HepG2 (cell line): Measurements from ENCODE around the gene OR8A1. TPM values are rescaled to one million over a fixed set of nuclear protein-coding genes. Genes with fewer than 3 reads are reported as not detected.

Experiments
- ATAC-seq: fragments of 200-7000 bp; cut with Tn5 transposase; 3 replicates; pipeline ENCODE4 v1.9.1; 2020; ENCODE audit warnings: mild to moderate bottlenecking, moderate library complexity
- BruUV-seq: library from RNA; stranded (reverse); fragments of 400-500 nt; replicated peaks from 2 replicates; lab custom pipeline; 2021; lab: Mats Ljungman, UMichigan
- CTCF ChIA-PET: fragments of 300-600 bp; formaldehyde crosslinking; extraction: SDS; loops from one replicate; lab custom pipeline; 2021; ENCODE audit warnings: low total read pairs, inconsistent platforms, low intra/inter-chr PET ratio; lab: Yijun Ruan, JAX
- POLR2A ChIA-PET: fragments of 350-600 bp; sonication (Branson Sonifier 250); formaldehyde crosslinking; loops from one replicate; lab custom pipeline; 2020; ENCODE audit warnings: antibody characterized with exemption, inconsistent platforms; lab: Yijun Ruan, JAX
- DNase-seq: peaks from one replicate; pipeline ENCODE4 v3.0.0-alpha.2; 2015; ENCODE audit warnings: low spot score
- FAIRE-seq: peaks from 3 replicates; lab custom pipeline; 2011; peaks lifted over from hg19 to GRCh38; lab: Jason Lieb, UNC
- H2AFZ ChIP-seq: one replicate; pipeline ENCODE4 v1.6.1; 2011; ENCODE audit warnings: low read length, inconsistent platforms
- H3K27ac ChIP-seq: fragments of 300-600 bp; 3 replicates; pipeline ENCODE4 v1.8.0; 2011; ENCODE audit warnings: mixed run types, mild to moderate bottlenecking, mixed read lengths, low read length, inconsistent platforms; ENCODE audit not compliant: insufficient read depth; ENCODE audit errors: extremely low read length
- H3K27me3 ChIP-seq, 2 experiments: fragments of 200-600 bp in 1 of 2; 2 replicates in 1 of 2; 3 replicates in 1 of 2; pipeline versions ENCODE4 v1.6.0 to v1.8.0; 2011; ENCODE audit warnings: low read length in 2 of 2, mild to moderate bottlenecking in 2 of 2, moderate library complexity in 2 of 2, inconsistent platforms in 1 of 2; ENCODE audit not compliant: insufficient read depth in 2 of 2, control insufficient read depth in 1 of 2
- H3K36me3 ChIP-seq, 2 experiments: fragments of 200-600 bp in 1 of 2; replicated peaks in 1 of 2; 2 replicates in 1 of 2; 3 replicates in 1 of 2; pipeline versions ENCODE4 v1.5.1 to v1.8.0; 2011; ENCODE audit warnings: low read length in 2 of 2, inconsistent platforms in 1 of 2; ENCODE audit not compliant: insufficient read depth in 2 of 2, control insufficient read depth in 1 of 2
- H3K4me1 ChIP-seq: 2 replicates; pipeline ENCODE4 v1.5.1; 2012; ENCODE audit warnings: low read length, inconsistent platforms; ENCODE audit not compliant: insufficient read depth
- H3K4me2 ChIP-seq: 2 replicates; pipeline ENCODE4 v1.6.0; 2011; ENCODE audit warnings: low read depth, low read length, inconsistent platforms
- H3K4me3 ChIP-seq, 3 experiments: fragments of 200-600 bp in 1 of 3; sonication (generic), shearing (Covaris generic) in 1 of 3; replicated peaks in 1 of 3; 2 replicates each; pipeline ENCODE4 v1.5.1; 2011 to 2016; ENCODE audit warnings: low read length in 3 of 3, inconsistent platforms in 2 of 3, low read depth in 2 of 3, mild to moderate bottlenecking in 2 of 3, control low read depth in 1 of 3, mixed read lengths in 1 of 3; ENCODE audit not compliant: insufficient read depth in 1 of 3
- H3K79me2 ChIP-seq: one replicate; pipeline ENCODE4 v1.6.1; 2011; ENCODE audit warnings: low read length, inconsistent platforms; ENCODE audit not compliant: insufficient read depth
- H3K9ac ChIP-seq: 2 replicates; pipeline ENCODE4 v1.6.0; 2011; ENCODE audit warnings: mild to moderate bottlenecking, low read depth, low read length, inconsistent platforms; ENCODE audit not compliant: insufficient read depth
- H3K9me3 ChIP-seq: 2 replicates; pipeline ENCODE4 v1.5.1; 2012; ENCODE audit warnings: mild to moderate bottlenecking, low read length
- H4K20me1 ChIP-seq: 2 replicates; pipeline ENCODE4 v1.6.0; 2011; ENCODE audit warnings: inconsistent platforms, mild to moderate bottlenecking, low read length, moderate library complexity; ENCODE audit not compliant: insufficient read depth
- AGO1 ChIP-seq: fragments of 200-400 bp; formaldehyde crosslinking; IDR thresholded peaks from 2 replicates; pipeline ENCODE4 v1.6.1; 2017; ENCODE audit warnings: mild to moderate bottlenecking, low read depth, low read length, moderate library complexity; ENCODE audit not compliant: poor library complexity, severe bottlenecking
- ARNT ChIP-seq: fragments of 450-650 bp; IDR thresholded peaks from 2 replicates; pipeline ENCODE4 v1.6.1; 2017
- CEBPB ChIP-seq: IDR thresholded peaks from 2 replicates; pipeline ENCODE4 v1.6.1; 2011; ENCODE audit warnings: low read depth, low read length, improper control_type of control experiment, borderline replicate concordance
- CHCHD3 ChIP-seq: sonication (generic); formaldehyde crosslinking; IDR thresholded peaks from 2 replicates; pipeline ENCODE4 v1.8.0; 2022; ENCODE audit warnings: mild to moderate bottlenecking, missing genetic modification reagents, moderate library complexity
- NFKB2 ChIP-seq: sonication (generic); formaldehyde crosslinking; IDR thresholded peaks from 2 replicates; pipeline ENCODE4 v1.4.0; 2020; ENCODE audit warnings: missing genetic modification reagents, borderline replicate concordance
- PAF1 ChIP-seq: IDR thresholded peaks from 2 replicates; pipeline ENCODE4 v1.6.1; 2016; ENCODE audit warnings: missing genetic modification reagents, missing compliant biosample characterization
- PCBP1 ChIP-seq: fragments of 200-400 bp; formaldehyde crosslinking; IDR thresholded peaks from 2 replicates; pipeline ENCODE4 v1.6.1; 2017; ENCODE audit warnings: mild to moderate bottlenecking, low read depth, low read length, borderline replicate concordance
- SRY ChIP-seq: sonication (generic); formaldehyde crosslinking; IDR thresholded peaks from 2 replicates; pipeline ENCODE4 v1.8.0; 2022; ENCODE audit warnings: mild to moderate bottlenecking, missing genetic modification reagents
- ZBED4 ChIP-seq: sonication (generic); formaldehyde crosslinking; IDR thresholded peaks from 2 replicates; pipeline ENCODE4 v1.4.0; 2020; ENCODE audit warnings: missing genetic modification reagents, borderline replicate concordance
- ZNF24 ChIP-seq: fragments of 450-650 bp; IDR thresholded peaks from 2 replicates; pipeline ENCODE4 v1.6.1; 2017; ENCODE audit warnings: antibody characterized with exemption, mild to moderate bottlenecking
- ZNF329 ChIP-seq: sonication (generic); formaldehyde crosslinking; IDR thresholded peaks from 2 replicates; pipeline ENCODE4 v1.9.0; 2021; ENCODE audit warnings: low read depth, mild to moderate bottlenecking, missing genetic modification reagents
- ZNF335 ChIP-seq: sonication (generic); formaldehyde crosslinking; IDR thresholded peaks from 2 replicates; pipeline ENCODE4 v1.4.0; 2020; ENCODE audit warnings: missing genetic modification reagents
- ZNF354B ChIP-seq: sonication (generic); formaldehyde crosslinking; IDR thresholded peaks from 2 replicates; pipeline ENCODE4 v1.8.0; 2022; ENCODE audit warnings: mild to moderate bottlenecking, missing genetic modification reagents
- ZNF484 ChIP-seq: sonication (generic); formaldehyde crosslinking; IDR thresholded peaks from 2 replicates; pipeline ENCODE4 v1.5.1; 2020; ENCODE audit warnings: mild to moderate bottlenecking, low read depth, missing genetic modification reagents, borderline replicate concordance
- WGBS: methylation state at CpG from one replicate; pipeline ENCODE4 v1.1.6; 2017; ENCODE audit warnings: low lambda C conversion rate; 5-methylcytosine and 5-hydroxymethylcytosine counted together
- in situ Hi-C: cut with HindIII; loops from 2 replicates; pipeline ENCODE4 v1.10.0; 2017; ENCODE audit warnings: low pct_unique_long_range_greater_than_20kb; ENCODE audit not compliant: extremely low pct_ligation_motif_present
- intact Hi-C: fragments of 100-400 bp; cut with micrococcal nuclease; formaldehyde crosslinking; loops from one replicate; pipeline ENCODE4 v1.10.0; 2022; ENCODE audit not compliant: unreplicated experiment
- polyA plus RNA-seq, 8 experiments: library from polyadenylated mRNA; depleted of rRNA in 3 of 8; stranded (reverse) in 7 of 8; unstranded in 1 of 8; fragments of >200 nt; fragmentation: Illumina TruSeq in 4 of 8; extraction: Trizol in 4 of 8; gene quantifications; 2 replicates each; pipeline versions ENCODE4 v1.2.1 to v1.2.3, GENCODE V29; 2011 to 2016; ENCODE audit warnings: low read depth in 4 of 8, missing spikeins in 1 of 8, mixed read lengths in 1 of 8; ENCODE audit not compliant: insufficient read depth in 1 of 8
- total RNA-seq, 5 experiments: library from RNA; depleted of rRNA; stranded (reverse); fragments of >200 nt; fragmentation: Illumina TruSeq; extraction: Trizol; gene quantifications; 2 replicates each; pipeline ENCODE4 v1.2.3, GENCODE V29; 2016; ENCODE audit warnings: low read depth in 1 of 5
- TF ChIP-seq, protein P1 (sequence below): sonication (generic); formaldehyde crosslinking; IDR thresholded peaks from 2 replicates; pipeline ENCODE4 v1.9.0; 2022; ENCODE audit warnings: missing genetic modification reagents, mild to moderate bottlenecking, borderline replicate concordance

Gene OR8A1
- total and polyA plus RNA-seq, 2 of the 13 experiments (the other 11 are each of a cell fraction or from before 2014, with no cell fraction given), result not detected

GRCh38 chr11:124533626-124534025 lies 36.2 kb upstream of the OR8A1 start:
- intact Hi-C loops, result no loop called here
- no TSS peak for BruUV-seq
- Histone ChIP-seq H3K27ac (no peak overlapping the region), H3K36me3 (no peaks in the 10 kb centered on the region), H3K4me2 (no peak overlapping the region), H3K4me1 (no peaks in the 10 kb centered on the region), H3K4me3 (no peak overlapping the region), H2AFZ (no peak overlapping the region), H3K9ac (no peak overlapping the region), H4K20me1 (no peaks in the 10 kb centered on the region), H3K27me3 (no peaks in the 10 kb centered on the region; a peak in 1 of 5 replicates), H3K9me3 (no peaks in the 10 kb centered on the region), H3K79me2 (no peaks in the 10 kb centered on the region)
- ATAC-seq, result no peak
- CTCF ChIA-PET, result no interaction called here
- no peak for FAIRE-seq
- no peak for DNase-seq
- POLR2A ChIA-PET, result no interaction called here
- in situ Hi-C loops, result no loop called here
- 0% methylated on average over 2 of the region's 2 CpGs for WGBS
- TF ChIP-seq, protein P1, sequence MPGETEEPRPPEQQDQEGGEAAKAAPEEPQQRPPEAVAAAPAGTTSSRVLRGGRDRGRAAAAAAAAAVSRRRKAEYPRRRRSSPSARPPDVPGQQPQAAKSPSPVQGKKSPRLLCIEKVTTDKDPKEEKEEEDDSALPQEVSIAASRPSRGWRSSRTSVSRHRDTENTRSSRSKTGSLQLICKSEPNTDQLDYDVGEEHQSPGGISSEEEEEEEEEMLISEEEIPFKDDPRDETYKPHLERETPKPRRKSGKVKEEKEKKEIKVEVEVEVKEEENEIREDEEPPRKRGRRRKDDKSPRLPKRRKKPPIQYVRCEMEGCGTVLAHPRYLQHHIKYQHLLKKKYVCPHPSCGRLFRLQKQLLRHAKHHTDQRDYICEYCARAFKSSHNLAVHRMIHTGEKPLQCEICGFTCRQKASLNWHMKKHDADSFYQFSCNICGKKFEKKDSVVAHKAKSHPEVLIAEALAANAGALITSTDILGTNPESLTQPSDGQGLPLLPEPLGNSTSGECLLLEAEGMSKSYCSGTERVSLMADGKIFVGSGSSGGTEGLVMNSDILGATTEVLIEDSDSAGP (CRISPR knock-in tag), result no peak
- TF ChIP-seq AGO1 (no peak), ZNF484 (CRISPR knock-in tag) (no peak)
- TF ChIP-seq, all 625 proteins: peak for 0

- no peak for ATAC-seq
- H3K9ac ChIP-seq, result no peak overlapping the region
- intact Hi-C loops, result no loop called here
- no peaks in the 10 kb centered on the region for H3K36me3 ChIP-seq
- no peak for FAIRE-seq
- H2AFZ ChIP-seq, result no peak overlapping the region
- H3K9me3 ChIP-seq, result no peaks in the 10 kb centered on the region
- CTCF ChIA-PET, result no interaction called here
- no peak for DNase-seq
- H3K4me2 ChIP-seq, result no peak overlapping the region
- no peaks in the 10 kb centered on the region for H3K4me1 ChIP-seq
- no TSS peak for BruUV-seq
- no peaks in the 10 kb centered on the region for H4K20me1 ChIP-seq
- in situ Hi-C loops, result no loop called here
- H3K4me3 ChIP-seq, result no peak overlapping the region
- no peaks in the 10 kb centered on the region; a peak in 1 of 5 replicates for H3K27me3 ChIP-seq
- POLR2A ChIA-PET, result no interaction called here
- H3K27ac ChIP-seq, result no peak overlapping the region
- 2% methylated on average over 2 of the region's 2 CpGs for WGBS
- no peaks in the 10 kb centered on the region for H3K79me2 ChIP-seq
- TF ChIP-seq ZBED4 (CRISPR knock-in tag) (no peak), ZNF354B (CRISPR knock-in tag) (no peak), SRY (CRISPR knock-in tag) (no peak), PCBP1 (no peak), NFKB2 (CRISPR knock-in tag) (no peak), CEBPB (no peak), ZNF329 (CRISPR knock-in tag) (no peak), ZNF24 (no peak), ZNF335 (no peak), ARNT (no peak), PAF1 (CRISPR knock-in tag) (no peak), CHCHD3 (CRISPR knock-in tag) (no peak)
These were observed 35.7 kb upstream of the OR8A1 start for GRCh38 chr11:124534051-124534450.
